Astrocyte (in vitro differentiated cells and primary cell): Measurements from ENCODE around the gene DLGAP1.

Experiments used
- EZH2 ChIP-seq: IDR thresholded peaks from 2 replicates; pipeline ENCODE4 v1.6.1; 2012; ENCODE audit warnings: mild to moderate bottlenecking, low read length, inconsistent platforms; ENCODE audit not compliant: insufficient read depth
- TF ChIP-seq, protein P1 (sequence below): IDR thresholded peaks from 2 replicates; pipeline ENCODE4 v1.5.1; 2011; ENCODE audit warnings: low read depth, mild to moderate bottlenecking, inconsistent platforms, low read length, moderate library complexity; ENCODE audit not compliant: insufficient read depth

DNA sequence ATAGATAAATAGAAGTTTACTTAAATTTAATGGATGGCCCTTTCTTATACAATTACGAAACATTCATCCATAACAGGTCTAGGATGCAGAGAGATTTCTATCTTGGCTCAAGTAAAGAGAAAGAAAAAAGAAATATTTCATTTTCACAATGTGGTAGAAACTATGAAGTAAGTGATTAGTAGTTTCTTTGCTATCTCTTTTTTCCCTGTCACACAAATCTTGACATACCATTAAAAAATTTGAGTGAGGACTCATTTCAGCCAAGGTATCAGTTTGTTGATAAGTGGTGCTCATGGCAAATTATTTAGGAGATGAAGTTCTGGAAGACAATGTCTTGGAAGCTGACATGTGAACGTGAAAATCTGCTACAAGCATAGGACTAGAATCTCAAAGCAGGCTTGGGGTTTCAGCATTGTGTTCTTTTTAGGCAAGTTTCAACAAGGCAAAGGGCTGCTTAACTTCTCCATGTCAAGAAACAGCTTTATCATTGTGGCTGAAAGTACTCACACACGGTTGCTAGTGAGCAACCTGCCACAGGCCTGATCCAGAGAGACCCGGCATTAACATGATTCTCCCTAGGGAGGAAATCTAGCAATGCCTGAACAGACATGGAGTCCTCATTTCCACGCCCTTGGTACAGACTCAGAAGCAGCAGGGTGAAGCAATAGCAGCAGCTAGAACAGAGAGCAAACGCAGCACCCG, 414.6 kb downstream of the DLGAP1 start:
- TF ChIP-seq, protein P1, sequence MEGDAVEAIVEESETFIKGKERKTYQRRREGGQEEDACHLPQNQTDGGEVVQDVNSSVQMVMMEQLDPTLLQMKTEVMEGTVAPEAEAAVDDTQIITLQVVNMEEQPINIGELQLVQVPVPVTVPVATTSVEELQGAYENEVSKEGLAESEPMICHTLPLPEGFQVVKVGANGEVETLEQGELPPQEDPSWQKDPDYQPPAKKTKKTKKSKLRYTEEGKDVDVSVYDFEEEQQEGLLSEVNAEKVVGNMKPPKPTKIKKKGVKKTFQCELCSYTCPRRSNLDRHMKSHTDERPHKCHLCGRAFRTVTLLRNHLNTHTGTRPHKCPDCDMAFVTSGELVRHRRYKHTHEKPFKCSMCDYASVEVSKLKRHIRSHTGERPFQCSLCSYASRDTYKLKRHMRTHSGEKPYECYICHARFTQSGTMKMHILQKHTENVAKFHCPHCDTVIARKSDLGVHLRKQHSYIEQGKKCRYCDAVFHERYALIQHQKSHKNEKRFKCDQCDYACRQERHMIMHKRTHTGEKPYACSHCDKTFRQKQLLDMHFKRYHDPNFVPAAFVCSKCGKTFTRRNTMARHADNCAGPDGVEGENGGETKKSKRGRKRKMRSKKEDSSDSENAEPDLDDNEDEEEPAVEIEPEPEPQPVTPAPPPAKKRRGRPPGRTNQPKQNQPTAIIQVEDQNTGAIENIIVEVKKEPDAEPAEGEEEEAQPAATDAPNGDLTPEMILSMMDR = no peak
- TF ChIP-seq EZH2 = no peak
